Naive thymus-derived CD8-positive, alpha-beta T cell (primary cell): ENCODE measurements around the gene HTT. TPM values are rescaled to one million over a fixed set of nuclear protein-coding genes. Genes with fewer than 3 reads are reported as not detected.
A peak's percentile ranks its signal among the peaks of the same experiment; 100 is the strongest.

Experiments used
- ATAC-seq, 2 donors: fragments of 150-1000 bp; cut with Tn5 transposase in 1 of 2; sonication (Bioruptor Pico), chemical (Tn5 transposase) in 1 of 2; 1 replicate in 1 of 2; 2 replicates in 1 of 2; pipeline ENCODE4 v1.10.0; 2021; ENCODE audit warnings: mild to moderate bottlenecking in 2 of 2, moderate library complexity in 2 of 2
- POLR2A ChIA-PET: fragments of 350-600 bp; sonication (Branson Sonifier 250); formaldehyde crosslinking; loops from one replicate; lab custom pipeline; 2021; ENCODE audit warnings: antibody characterized with exemption; lab: Charles Lee
- DNase-seq, 10 donors: peaks; one replicate each; pipeline versions ENCODE4 v3.0.0 to v3.0.0-alpha.2; 2020 to 2022
- H3K27ac Mint-ChIP-seq, 10 donors: one replicate each; pipeline ENCODE4 v1.8.0; 2020 to 2022; ENCODE audit warnings: mild to moderate bottlenecking in 10 of 10, mixed read lengths in 10 of 10, moderate library complexity in 4 of 10, inconsistent platforms in 1 of 10
- H3K27me3 Mint-ChIP-seq, 5 donors: one replicate each; pipeline ENCODE4 v1.8.0; 2021 to 2022; ENCODE audit warnings: mixed read lengths in 5 of 5
- H3K36me3 Mint-ChIP-seq, 3 donors: one replicate each; pipeline ENCODE4 v1.8.0; 2020 to 2022; ENCODE audit warnings: mixed read lengths in 3 of 3, mild to moderate bottlenecking in 2 of 3, inconsistent platforms in 1 of 3
- H3K4me1 Mint-ChIP-seq, 4 donors: one replicate each; pipeline ENCODE4 v1.8.0; 2021 to 2022; ENCODE audit warnings: mixed read lengths in 4 of 4
- H3K4me3 Mint-ChIP-seq, 10 donors: one replicate each; pipeline ENCODE4 v1.8.0; 2020 to 2022; ENCODE audit warnings: mild to moderate bottlenecking in 10 of 10, mixed read lengths in 10 of 10, moderate library complexity in 6 of 10, inconsistent platforms in 1 of 10
- H3K9me3 Mint-ChIP-seq, 9 donors: one replicate each; pipeline ENCODE4 v1.8.0; 2020 to 2022; ENCODE audit warnings: mixed read lengths in 9 of 9, mild to moderate bottlenecking in 3 of 9, inconsistent platforms in 1 of 9, moderate library complexity in 1 of 9
- polyA plus RNA-seq, 3 donors: library from polyadenylated mRNA; unstranded; fragments of 300-500 nt; fragmentation: Illumina TruSeq; gene quantifications; one replicate each; pipeline ENCODE4 v1.2.3, GENCODE V29; 2021
- total RNA-seq, 8 experiments: library from RNA in 2 of 8; stranded (reverse) in 2 of 8; gene quantifications; one replicate each; pipeline ENCODE4 v1.2.3 and lab custom pipeline; 2021 to 2026

The HTT gene
- total and polyA plus RNA-seq, 5 experiments from 2014 or later: 2.2 to 64.6 (median 5.0) TPM

- DNase-seq: no peak
- peak overlapping the region in 6 of 10 donors; percentile 7 to 52 (median 22) for H3K4me3 Mint-ChIP-seq
- no peak overlapping the region for H3K27ac Mint-ChIP-seq
Observed at GRCh38 chr4:3290889-3291321, 216.4 kb downstream of the HTT start.

DNA sequence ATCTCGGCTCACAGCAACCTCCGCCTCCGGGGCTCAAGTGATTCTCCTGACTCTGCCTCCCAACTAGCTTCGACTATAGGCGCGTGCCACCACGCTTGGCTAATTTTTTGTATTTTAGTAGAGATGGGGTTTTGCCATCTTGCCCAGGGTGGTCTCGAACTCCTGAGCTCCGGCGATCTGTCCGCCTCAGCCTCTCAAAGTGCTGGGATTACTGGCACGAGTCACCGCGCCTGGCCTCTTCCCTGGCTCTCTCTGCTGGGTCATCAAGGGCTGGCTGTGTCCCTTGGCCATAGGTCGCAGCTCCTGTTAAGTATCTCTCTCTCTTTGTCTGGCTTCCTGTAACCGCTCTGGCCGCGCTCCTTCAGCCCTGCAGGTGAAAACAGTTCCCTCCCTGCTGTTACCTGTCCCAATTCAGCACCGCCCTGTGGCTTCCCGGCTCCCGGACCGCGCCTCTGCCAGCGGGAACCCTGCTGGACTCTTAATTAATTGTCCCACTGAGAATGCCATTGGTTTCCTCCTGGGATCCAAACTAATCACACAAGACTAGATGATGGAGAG, 217.0 kb downstream of the HTT start:
- DNase-seq (no peak), ATAC-seq (no peak)
- POLR2A ChIA-PET: interaction anchor here (0.7 to 1.3 kb wide), 2 partner anchors 12 to 201 kb away, joined by 5 to 8 read pairs; no protein-coding TSS in a partner anchor
- peak overlapping the region; percentile 85 to 97 (median 90) for H3K4me3 Mint-ChIP-seq
- no peaks in the 10 kb centered on the region for H3K36me3 Mint-ChIP-seq
- H3K9me3 Mint-ChIP-seq: no peaks in the 10 kb centered on the region
- H3K27me3 Mint-ChIP-seq: peaks cover 12 to 36% (median 18%) of the 10 kb centered on the region in 5 donors
- peak overlapping the region in 9 of 10 donors; percentile 33 to 85 (median 72) for H3K27ac Mint-ChIP-seq
- H3K4me1 Mint-ChIP-seq: peaks cover 14 to 27% (median 18%) of the 10 kb centered on the region in 4 donors

More at GRCh38 chr4:3290889-3291321, 216.4 kb downstream of the HTT start:
- H3K27me3 Mint-ChIP-seq: peaks cover 13 to 41% (median 18%) of the 10 kb centered on the region in 5 donors
- POLR2A ChIA-PET: interaction anchor here (0.7 kb wide), 1 partner anchor 201 kb away, joined by 8 read pairs; no protein-coding TSS in a partner anchor
- ATAC-seq: no peak
- H3K36me3 Mint-ChIP-seq: no peaks in the 10 kb centered on the region
- peaks cover 15 to 27% (median 21%) of the 10 kb centered on the region in 4 donors for H3K4me1 Mint-ChIP-seq
- H3K9me3 Mint-ChIP-seq: no peaks in the 10 kb centered on the region

DNA sequence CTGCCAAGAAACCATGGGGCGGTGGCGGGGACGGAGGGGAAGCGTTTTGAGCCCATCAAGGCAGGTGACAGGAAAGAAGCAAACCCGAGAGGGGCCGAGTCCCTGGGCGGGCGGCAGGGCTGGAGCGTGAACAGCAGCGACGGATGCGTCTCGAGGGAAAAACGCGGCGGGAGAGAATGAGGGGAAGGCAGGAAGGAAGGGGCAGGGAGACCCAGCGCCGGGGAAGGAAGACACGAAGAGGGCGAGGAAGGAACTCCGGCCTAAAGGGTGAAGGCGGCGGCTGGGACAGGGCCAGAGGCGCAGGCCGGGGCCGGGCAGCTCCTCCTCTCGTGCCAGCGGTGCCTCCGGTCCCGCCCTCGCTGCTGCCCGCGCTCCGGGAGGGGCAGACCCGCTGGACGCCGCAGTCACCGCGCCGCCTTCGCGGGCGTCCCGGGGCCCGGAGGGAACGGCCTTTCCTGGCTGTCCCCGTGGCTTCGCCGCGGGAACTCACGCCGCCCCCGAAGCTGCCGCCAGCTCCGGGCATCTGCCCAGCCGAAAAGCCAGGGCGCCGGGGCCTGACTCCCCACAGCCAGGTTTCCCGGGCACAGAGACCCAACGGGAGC, 217.6 kb downstream of the HTT start:
- no peaks in the 10 kb centered on the region for H3K36me3 Mint-ChIP-seq

GRCh38 chr4:3292571-3293400, 218.3 kb downstream of the HTT start, which contains the start of gene RGS12:
RGS12 (plus strand) TSS chr4:3293021; CDS start chr4:3316171, 23,150 bp downstream.
- ATAC-seq: peak; percentile 82 to 84

More for the DNA sequence above, 217.6 kb downstream of the HTT start:
- POLR2A ChIA-PET: interaction anchor here (1.3 kb wide), 1 partner anchor 11 kb away, joined by 5 read pairs; no protein-coding TSS in a partner anchor
- DNase-seq (peak in 2 of 10 donors; percentile 18 to 23), ATAC-seq (peak; percentile 3 to 32)
- Mint-ChIP-seq H3K27ac (peak overlapping the region in 9 of 10 donors; percentile 33 to 85 (median 72)), H3K9me3 (peaks cover 0 to under 1% (median 0%) of the 10 kb centered on the region in 9 donors), H3K27me3 (peaks cover 8 to 31% (median 12%) of the 10 kb centered on the region in 5 donors), H3K4me3 (peak overlapping the region; percentile 85 to 97 (median 90)), H3K4me1 (peaks cover 14 to 27% (median 18%) of the 10 kb centered on the region in 4 donors)

More at GRCh38 chr4:3292571-3293400, 218.3 kb downstream of the HTT start, which contains the start of gene RGS12:
- H3K27ac Mint-ChIP-seq: peak within 1 kb of the TSS in 9 of 10 donors; percentile 33 to 94 (median 74)
- peak within 1 kb of the TSS; percentile 85 to 97 (median 90) for H3K4me3 Mint-ChIP-seq
- peaks cover 0 to 8% (median 4%) of the 10 kb centered on the region in 9 donors for H3K9me3 Mint-ChIP-seq
- H3K4me1 Mint-ChIP-seq: peaks cover 14 to 35% (median 19%) of the 10 kb centered on the region in 4 donors
- H3K36me3 Mint-ChIP-seq: peaks cover 0 to 4% (median 4%) of the 10 kb centered on the region in 3 donors
- peaks cover 8 to 27% (median 15%) of the 10 kb centered on the region in 5 donors for H3K27me3 Mint-ChIP-seq
- peak; percentile 55 to 85 (median 72) for DNase-seq
- POLR2A ChIA-PET: interaction anchor here (1.3 kb wide), 1 partner anchor 10 kb away, joined by 5 read pairs; no protein-coding TSS in a partner anchor

Other genes with a start within 250 kb of the HTT start
- 100 to 1,000 TPM; 302 to 309 TPM for gene ADD1, start 230.8 kb upstream of the HTT start, total RNA-seq
- gene ADD1, start 230.8 kb upstream of the HTT start, polyA plus RNA-seq: 100 to 1,000 TPM; 129 to 151 (median 150) TPM
- gene NOP14, start 111.3 kb upstream of the HTT start, total RNA-seq: 10 to 100 TPM; 46.1 to 47.8 TPM
- gene NOP14, start 111.3 kb upstream of the HTT start, polyA plus RNA-seq: 10 to 100 TPM; 10.8 to 31.8 (median 21.8) TPM
- 1 to 10 TPM; 3.7 to 6.0 TPM for gene GRK4, start 111.1 kb upstream of the HTT start, total RNA-seq
- 1 to 10 TPM in 1 of 3 donors, under 1 TPM in 2; 0.87 to 1.5 (median 0.90) TPM for gene GRK4, start 111.1 kb upstream of the HTT start, polyA plus RNA-seq
- not detected for gene HTT-AS, start 143 bp upstream of the HTT start, total RNA-seq
- gene HTT-AS, start 143 bp upstream of the HTT start, polyA plus RNA-seq: not detected
- gene MSANTD1, start 174.5 kb downstream of the HTT start, total RNA-seq: 1 to 10 TPM; 1.8 to 2.1 TPM
- under 1 TPM in 1 of 3 donors, not detected in 2; 0.18 TPM for gene MSANTD1, start 174.5 kb downstream of the HTT start, polyA plus RNA-seq
- 1 to 10 TPM; 1.2 to 1.6 TPM for gene RGS12, start 218.3 kb downstream of the HTT start, total RNA-seq
- gene RGS12, start 218.3 kb downstream of the HTT start, polyA plus RNA-seq: 1 to 10 TPM; 2.0 to 2.6 (median 2.1) TPM